ENCODE measurements around the gene SPRY2. TPM values are rescaled to one million over a fixed set of nuclear protein-coding genes. Genes with fewer than 3 reads are reported as not detected.

The SPRY2 gene
- polyA plus RNA-seq, 2 of the 4 experiments (the other 2 are of a cell fraction), result 5.9 to 23.1 TPM

DNA sequence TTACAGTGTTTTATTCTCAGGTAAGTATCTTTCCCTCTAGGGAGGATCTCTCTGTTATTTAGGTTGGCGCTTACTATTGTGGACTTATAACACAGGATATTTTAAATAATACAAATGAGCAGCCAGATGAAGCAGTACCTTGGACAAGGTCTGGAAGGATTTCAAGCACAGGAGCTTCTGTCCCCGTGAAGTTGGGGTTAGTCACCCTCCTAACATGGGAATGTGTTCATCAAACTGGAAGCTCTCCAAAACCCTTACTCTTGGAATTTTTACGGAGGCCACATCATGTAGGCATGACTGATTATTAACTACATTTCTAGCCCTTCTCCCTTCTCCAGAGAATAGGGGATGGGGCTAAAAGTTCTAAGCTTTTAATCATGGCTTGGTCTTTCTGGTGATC, 38.3 kb upstream of the SPRY2 start:
- peaks cover 15% of the 10 kb centered on the region; the same call in 2 of the 3 replicates for H3K4me1 ChIP-seq
- peak overlapping the region; percentile 62 for H3K4me2 ChIP-seq
- FAIRE-seq (no peak), ATAC-seq (peak; percentile 82 to 89), DNase-seq (ENCODE audit: low read depth in 1 of 2, low spot score in 1 of 2) (peak; percentile 13 to 49)
- POLR2A ChIA-PET, result interaction anchor here (1.0 kb wide), 1 partner anchor 38 kb away, joined by 4 read pairs; the partner anchor contains the start of gene SPRY2
- CTCF ChIA-PET, result no interaction called here
- no peak overlapping the region for H3K4me3 ChIP-seq
- H3K27ac ChIP-seq, result peak overlapping the region in 1 of 2 experiments; percentile 22; a peak in 1 of 6 replicates
- H3K9me3 ChIP-seq, result no peaks in the 10 kb centered on the region
- TF ChIP-seq RAD21 (conservative IDR thresholded peaks at IDR 0.05 in 1 of 2, IDR thresholded peaks at IDR 0.05 in 1 of 2), result 0 out of 5 replicates have a peak, but pooled peaks of 1 of the 2 experiments have one; percentile 1
- no peak for TF ChIP-seq MAZ (IDR thresholded peaks at IDR 0.05; ENCODE audit: borderline replicate concordance, low read depth, low read length)
- TF ChIP-seq, protein P1, sequence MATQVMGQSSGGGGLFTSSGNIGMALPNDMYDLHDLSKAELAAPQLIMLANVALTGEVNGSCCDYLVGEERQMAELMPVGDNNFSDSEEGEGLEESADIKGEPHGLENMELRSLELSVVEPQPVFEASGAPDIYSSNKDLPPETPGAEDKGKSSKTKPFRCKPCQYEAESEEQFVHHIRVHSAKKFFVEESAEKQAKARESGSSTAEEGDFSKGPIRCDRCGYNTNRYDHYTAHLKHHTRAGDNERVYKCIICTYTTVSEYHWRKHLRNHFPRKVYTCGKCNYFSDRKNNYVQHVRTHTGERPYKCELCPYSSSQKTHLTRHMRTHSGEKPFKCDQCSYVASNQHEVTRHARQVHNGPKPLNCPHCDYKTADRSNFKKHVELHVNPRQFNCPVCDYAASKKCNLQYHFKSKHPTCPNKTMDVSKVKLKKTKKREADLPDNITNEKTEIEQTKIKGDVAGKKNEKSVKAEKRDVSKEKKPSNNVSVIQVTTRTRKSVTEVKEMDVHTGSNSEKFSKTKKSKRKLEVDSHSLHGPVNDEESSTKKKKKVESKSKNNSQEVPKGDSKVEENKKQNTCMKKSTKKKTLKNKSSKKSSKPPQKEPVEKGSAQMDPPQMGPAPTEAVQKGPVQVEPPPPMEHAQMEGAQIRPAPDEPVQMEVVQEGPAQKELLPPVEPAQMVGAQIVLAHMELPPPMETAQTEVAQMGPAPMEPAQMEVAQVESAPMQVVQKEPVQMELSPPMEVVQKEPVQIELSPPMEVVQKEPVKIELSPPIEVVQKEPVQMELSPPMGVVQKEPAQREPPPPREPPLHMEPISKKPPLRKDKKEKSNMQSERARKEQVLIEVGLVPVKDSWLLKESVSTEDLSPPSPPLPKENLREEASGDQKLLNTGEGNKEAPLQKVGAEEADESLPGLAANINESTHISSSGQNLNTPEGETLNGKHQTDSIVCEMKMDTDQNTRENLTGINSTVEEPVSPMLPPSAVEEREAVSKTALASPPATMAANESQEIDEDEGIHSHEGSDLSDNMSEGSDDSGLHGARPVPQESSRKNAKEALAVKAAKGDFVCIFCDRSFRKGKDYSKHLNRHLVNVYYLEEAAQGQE (IDR thresholded peaks at IDR 0.05), result peak; percentile 84
- 18% methylated on average over 3 of the region's 3 CpGs for WGBS (ENCODE audit: missing lambda C conversion rate)

DNA sequence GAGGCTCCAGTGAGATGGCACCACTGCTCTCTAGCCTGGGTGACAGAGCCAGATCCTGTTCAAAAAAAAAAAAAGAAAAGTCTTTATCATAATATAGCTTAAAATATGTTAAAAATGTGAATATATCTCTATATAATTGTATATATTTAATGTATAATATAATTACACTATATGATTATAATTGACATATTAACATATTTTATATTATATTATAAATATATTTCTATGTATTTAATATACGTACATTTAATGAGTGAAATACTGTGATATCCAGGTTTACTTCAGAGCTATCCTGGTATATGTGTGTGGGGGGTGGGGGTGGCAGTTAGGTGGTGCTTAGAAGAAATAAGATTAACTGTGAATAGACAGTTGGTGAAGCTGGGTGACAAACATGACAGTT, 35.6 kb upstream of the SPRY2 start:
- Histone ChIP-seq H3K4me2 (no peak overlapping the region), H3K9me3 (no peaks in the 10 kb centered on the region), H3K27ac (no peak overlapping the region), H3K4me1 (peaks cover 15% of the 10 kb centered on the region; the same call in 2 of the 3 replicates), H3K4me3 (no peak overlapping the region)
- ChIA-PET POLR2A (no interaction called here), CTCF (interaction anchor here (0.6 kb wide), 1 partner anchor 34 kb away, joined by 3 read pairs; no protein-coding TSS in a partner anchor)
- 87% methylated on average over 1 of the region's 1 CpG for WGBS (ENCODE audit: missing lambda C conversion rate)
- FAIRE-seq (no peak), ATAC-seq (no peak), DNase-seq (ENCODE audit: low read depth in 1 of 2, low spot score in 1 of 2) (no peak)
- TF ChIP-seq SMC3 (IDR thresholded peaks at IDR 0.05), result no peak
- TF ChIP-seq MAFK (IDR thresholded peaks at IDR 0.05; ENCODE audit: partially characterized antibody), result no peak
- no peak for TF ChIP-seq ZNF302 (CRISPR knock-in tag; IDR thresholded peaks at IDR 0.05)
- no peak for TF ChIP-seq KDM5A (IDR thresholded peaks at IDR 0.05)
- TF ChIP-seq SREBF2 (IDR thresholded peaks at IDR 0.05), result no peak
- TF ChIP-seq ZFP36 (IDR thresholded peaks at IDR 0.05; ENCODE audit: borderline replicate concordance, partially characterized antibody), result no peak
- TF ChIP-seq, protein P2, sequence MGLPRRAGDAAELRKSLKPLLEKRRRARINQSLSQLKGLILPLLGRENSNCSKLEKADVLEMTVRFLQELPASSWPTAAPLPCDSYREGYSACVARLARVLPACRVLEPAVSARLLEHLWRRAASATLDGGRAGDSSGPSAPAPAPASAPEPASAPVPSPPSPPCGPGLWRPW (IDR thresholded peaks at IDR 0.05), result no peak
- TF ChIP-seq, protein P3, sequence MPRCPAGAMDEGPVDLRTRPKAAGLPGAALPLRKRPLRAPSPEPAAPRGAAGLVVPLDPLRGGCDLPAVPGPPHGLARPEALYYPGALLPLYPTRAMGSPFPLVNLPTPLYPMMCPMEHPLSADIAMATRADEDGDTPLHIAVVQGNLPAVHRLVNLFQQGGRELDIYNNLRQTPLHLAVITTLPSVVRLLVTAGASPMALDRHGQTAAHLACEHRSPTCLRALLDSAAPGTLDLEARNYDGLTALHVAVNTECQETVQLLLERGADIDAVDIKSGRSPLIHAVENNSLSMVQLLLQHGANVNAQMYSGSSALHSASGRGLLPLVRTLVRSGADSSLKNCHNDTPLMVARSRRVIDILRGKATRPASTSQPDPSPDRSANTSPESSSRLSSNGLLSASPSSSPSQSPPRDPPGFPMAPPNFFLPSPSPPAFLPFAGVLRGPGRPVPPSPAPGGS (IDR thresholded peaks at IDR 0.05), result no peak
- no peak for TF ChIP-seq TFCP2L1 (CRISPR knock-in tag; IDR thresholded peaks at IDR 0.05)
- TF ChIP-seq PHF8 (IDR thresholded peaks at IDR 0.05; ENCODE audit: borderline replicate concordance, low read depth), result no peak
- no peak for TF ChIP-seq FOSL2 (IDR thresholded peaks at IDR 0.05)
- no peak for TF ChIP-seq FOSL2 (CRISPR knock-in tag; IDR thresholded peaks at IDR 0.05)
- TF ChIP-seq RFX5 (IDR thresholded peaks at IDR 0.05), result no peak
- no peak for TF ChIP-seq RAD21 (conservative IDR thresholded peaks at IDR 0.05 in 1 of 2, IDR thresholded peaks at IDR 0.05 in 1 of 2)
- no peak for TF ChIP-seq ZSCAN20 (CRISPR knock-in tag; IDR thresholded peaks at IDR 0.05)
- no peak for TF ChIP-seq CEBPB (IDR thresholded peaks at IDR 0.05)
- no peak for TF ChIP-seq HEYL (CRISPR knock-in tag; IDR thresholded peaks at IDR 0.05)
- TF ChIP-seq EHF (CRISPR knock-in tag; IDR thresholded peaks at IDR 0.05), result no peak
- no peak for TF ChIP-seq POLR2AphosphoS2 (conservative IDR thresholded peaks at IDR 0.05; ENCODE audit: low read length)

Measured in A549 (cell line).